Retinal pigment epithelial cell (primary cell): ENCODE data around the gene ARHGAP18.

Experiments
- DNase-seq: peaks from one replicate; pipeline ENCODE4 v3.0.0-alpha.2; 2010; ENCODE audit warnings: low read depth
- H3K4me3 ChIP-seq: 2 replicates; pipeline ENCODE4 v1.5.1; 2011; ENCODE audit warnings: mild to moderate bottlenecking, low read length, control low read depth, moderate library complexity
- CTCF ChIP-seq: conservative IDR thresholded peaks from 2 replicates; pipeline ENCODE4 v1.5.1; 2011; ENCODE audit warnings: low read depth, low read length, control low read depth, inconsistent platforms

The ARHGAP18 gene

GRCh38 chr6:129597023-129597713 lies 112.8 kb downstream of the ARHGAP18 start:
- no peak for TF ChIP-seq CTCF
- DNase-seq, result no peak
- H3K4me3 ChIP-seq, result no peak overlapping the region

GRCh38 chr6:129596522-129596921 lies 113.5 kb downstream of the ARHGAP18 start:
- DNase-seq, result no peak
- H3K4me3 ChIP-seq, result no peak overlapping the region
- no peak for TF ChIP-seq CTCF

GRCh38 chr6:129593233-129593564 lies 116.8 kb downstream of the ARHGAP18 start:
- TF ChIP-seq CTCF, result no peak
- no peak for DNase-seq
- H3K4me3 ChIP-seq, result no peak overlapping the region

- H3K4me3 ChIP-seq, result no peak overlapping the region
- TF ChIP-seq CTCF, result no peak
- DNase-seq, result no peak
Measured at GRCh38 chr6:129592516-129593232, 117.3 kb downstream of the ARHGAP18 start.

GRCh38 chr6:129590408-129591022 lies 119.5 kb downstream of the ARHGAP18 start:
- TF ChIP-seq CTCF, result no peak
- DNase-seq, result no peak
- H3K4me3 ChIP-seq, result no peak overlapping the region

GRCh38 chr6:129586815-129587214 lies 123.2 kb downstream of the ARHGAP18 start:
- no peak for DNase-seq
- H3K4me3 ChIP-seq, result no peak overlapping the region
- TF ChIP-seq CTCF, result no peak
